Naive B cell (primary cell): ENCODE results near the gene TIPARP. TPM values are rescaled to one million over a fixed set of nuclear protein-coding genes. Genes with fewer than 3 reads are reported as not detected.
"Not testable (repeated sequence)": the region's sequence is repeated elsewhere in the genome, so short reads cannot be mapped to it uniquely, and the experiment has no call there.

Experiments
- ATAC-seq, 2 donors: fragments of 150-1000 bp; cut with Tn5 transposase; 2 replicates each; pipeline ENCODE4 v1.10.0; 2021; ENCODE audit warnings: low read depth in 2 of 2, mild to moderate bottlenecking in 2 of 2, moderate library complexity in 2 of 2
- DNase-seq: peaks from one replicate; pipeline ENCODE4 v3.0.0; 2022
- H3K27ac Mint-ChIP-seq, 6 donors: one replicate each; pipeline ENCODE4 v1.8.0; 2020 to 2022; ENCODE audit warnings: mild to moderate bottlenecking in 6 of 6, mixed read lengths in 6 of 6, moderate library complexity in 5 of 6, inconsistent platforms in 2 of 6
- H3K27me3 Mint-ChIP-seq, 3 donors: one replicate each; pipeline ENCODE4 v1.8.0; 2021 to 2022; ENCODE audit warnings: mixed read lengths in 3 of 3, mild to moderate bottlenecking in 1 of 3
- H3K36me3 Mint-ChIP-seq, 2 donors: one replicate each; pipeline ENCODE4 v1.8.0; 2020 to 2022; ENCODE audit warnings: mixed read lengths in 2 of 2, inconsistent platforms in 1 of 2, mild to moderate bottlenecking in 1 of 2
- H3K4me1 Mint-ChIP-seq, 3 donors: one replicate each; pipeline ENCODE4 v1.8.0; 2020 to 2022; ENCODE audit warnings: mixed read lengths in 3 of 3, inconsistent platforms in 1 of 3, mild to moderate bottlenecking in 1 of 3, moderate library complexity in 1 of 3
- H3K4me3 Mint-ChIP-seq, 8 donors: one replicate each; pipeline ENCODE4 v1.8.0; 2020 to 2022; ENCODE audit warnings: mild to moderate bottlenecking in 8 of 8, mixed read lengths in 8 of 8, moderate library complexity in 8 of 8, inconsistent platforms in 2 of 8
- H3K9me3 Mint-ChIP-seq, 7 donors: one replicate each; pipeline ENCODE4 v1.8.0; 2020 to 2022; ENCODE audit warnings: mixed read lengths in 7 of 7, mild to moderate bottlenecking in 5 of 7, inconsistent platforms in 2 of 7, moderate library complexity in 1 of 7
- polyA plus RNA-seq, 6 donors: library from polyadenylated mRNA; unstranded; fragments of 300-500 nt; fragmentation: Illumina TruSeq; gene quantifications; one replicate each; pipeline ENCODE4 v1.2.3, GENCODE V29; 2021; ENCODE audit warnings: low read depth in 6 of 6

TIPARP gene
- polyA plus RNA-seq, 6 donors from 2014 or later: 9.9 to 19.5 (median 16.0) TPM

DNA sequence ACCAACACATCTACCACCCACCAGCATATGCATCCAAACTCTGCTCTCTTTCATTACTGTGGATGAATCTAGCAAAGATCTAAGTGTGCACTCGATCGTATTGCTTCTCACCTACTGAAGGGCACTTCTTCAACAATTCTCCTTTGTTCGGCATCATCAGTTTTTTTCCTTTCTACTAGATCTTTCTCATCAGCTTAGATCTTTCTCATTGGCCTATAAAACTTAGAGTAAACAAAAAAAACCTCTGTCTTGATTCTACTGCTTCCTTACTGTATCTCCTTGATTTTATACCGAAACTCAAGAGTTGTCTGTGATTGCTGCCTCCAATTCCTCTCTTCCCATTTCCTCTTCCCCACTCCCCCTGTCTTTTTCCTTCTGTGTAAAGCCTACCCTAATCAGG lies 36.1 kb upstream of the TIPARP start:
- peaks cover 0 to 2% (median 0%) of the 10 kb centered on the region in 3 donors for H3K4me1 Mint-ChIP-seq

GRCh38 chr3:156639414-156640023 lies 34.9 kb upstream of the TIPARP start:
- DNase-seq (no peak), ATAC-seq (no peak)
- no peak overlapping the region for H3K4me3 Mint-ChIP-seq
- H3K4me1 Mint-ChIP-seq: peaks cover 5 to 12% (median 6%) of the 10 kb centered on the region in 3 donors
- H3K36me3 Mint-ChIP-seq: no peaks in the 10 kb centered on the region
- no peak overlapping the region for H3K27ac Mint-ChIP-seq
- H3K9me3 Mint-ChIP-seq: no peaks in the 10 kb centered on the region
- no peaks in the 10 kb centered on the region for H3K27me3 Mint-ChIP-seq

More for the DNA sequence above, 36.1 kb upstream of the TIPARP start:
- DNase-seq (no peak), ATAC-seq (no peak)
- H3K9me3 Mint-ChIP-seq: no peaks in the 10 kb centered on the region
- no peaks in the 10 kb centered on the region for H3K27me3 Mint-ChIP-seq
- no peak overlapping the region for H3K4me3 Mint-ChIP-seq
- no peaks in the 10 kb centered on the region for H3K36me3 Mint-ChIP-seq
- no peak overlapping the region for H3K27ac Mint-ChIP-seq

DNA sequence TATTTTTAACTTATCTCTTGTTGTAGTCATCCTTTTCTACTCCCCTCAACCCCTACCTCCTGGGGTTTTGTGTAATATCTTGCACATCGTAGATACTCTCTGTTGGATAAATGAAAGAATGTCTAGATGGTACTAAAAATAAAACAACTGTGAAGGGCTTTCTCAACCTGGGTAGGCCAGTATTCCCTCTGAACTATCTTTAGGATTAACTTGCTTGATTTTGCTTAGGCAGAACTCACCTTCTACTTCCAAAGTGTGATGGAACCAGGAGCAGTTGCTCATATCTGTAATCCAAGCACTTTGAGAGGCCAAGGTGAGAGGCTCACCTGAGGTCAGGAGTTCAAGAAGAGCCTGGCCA lies 32.8 kb upstream of the TIPARP start:
- ATAC-seq (no peak), DNase-seq (no peak)
- no peaks in the 10 kb centered on the region for H3K36me3 Mint-ChIP-seq
- peaks cover 5 to 12% (median 6%) of the 10 kb centered on the region in 3 donors for H3K4me1 Mint-ChIP-seq
- no peak overlapping the region for H3K4me3 Mint-ChIP-seq
- H3K9me3 Mint-ChIP-seq: peaks cover 0 to under 1% (median 0%) of the 10 kb centered on the region in 7 donors
- H3K27ac Mint-ChIP-seq: no peak overlapping the region
- peaks cover 0 to 2% (median 0%) of the 10 kb centered on the region in 3 donors for H3K27me3 Mint-ChIP-seq

DNA sequence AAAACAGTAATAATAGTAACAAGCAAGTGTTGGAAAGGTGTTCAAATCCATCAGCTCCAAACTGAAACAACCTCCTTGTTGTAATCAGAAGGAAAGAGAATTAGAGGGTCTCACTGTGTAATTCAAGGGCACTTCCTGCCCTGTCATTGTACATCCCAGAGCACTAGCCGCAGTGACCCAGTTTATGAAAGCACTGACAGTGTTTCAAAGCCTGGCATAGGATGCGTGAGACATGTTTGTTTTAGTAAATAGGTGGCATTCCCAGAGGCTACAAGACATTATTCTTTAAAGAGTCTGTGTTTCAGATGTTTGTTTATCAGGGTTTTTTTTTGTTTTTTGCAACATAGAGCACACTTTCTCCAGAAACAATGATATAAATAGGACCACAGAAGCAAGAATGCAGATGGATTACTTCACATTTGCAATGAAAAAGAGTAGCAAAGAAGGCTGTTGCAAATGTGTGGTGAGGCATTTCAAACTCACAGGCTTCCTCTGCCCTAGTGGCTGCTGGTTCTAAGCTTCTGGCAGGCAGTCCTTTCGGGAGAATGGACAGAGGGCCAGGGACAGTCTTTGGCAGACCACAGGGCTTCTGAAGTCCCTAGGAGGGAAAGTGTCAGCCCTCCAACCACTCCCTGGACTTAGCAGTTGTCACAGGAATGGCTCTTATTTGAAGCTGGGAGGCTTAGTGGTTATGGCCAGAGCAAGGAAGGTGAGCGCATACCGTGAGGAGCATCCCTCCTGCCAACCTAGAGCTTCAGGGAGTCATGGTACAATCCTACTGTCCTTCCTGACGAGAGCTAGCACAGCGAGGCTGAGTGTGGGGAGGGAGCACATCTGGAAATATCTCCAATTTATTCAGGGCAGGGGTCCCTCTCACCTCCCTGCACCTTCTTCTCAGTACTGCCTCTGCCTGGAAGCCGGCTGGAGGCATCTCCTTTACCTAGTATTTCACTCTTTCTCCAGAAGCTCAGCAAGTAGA lies 31.4 kb upstream of the TIPARP start:
- Mint-ChIP-seq H3K36me3 (no peaks in the 10 kb centered on the region), H3K27me3 (peaks cover 0 to 6% (median 0%) of the 10 kb centered on the region in 3 donors), H3K27ac (peak overlapping the region in 4 of 6 donors; percentile 2 to 87 (median 68)), H3K9me3 (peaks cover 0 to 3% (median 0%) of the 10 kb centered on the region in 7 donors), H3K4me3 (peak overlapping the region in 5 of 8 donors; percentile 57 to 92 (median 75)), H3K4me1 (peaks cover 5 to 12% (median 6%) of the 10 kb centered on the region in 3 donors)
- ATAC-seq (no peak), DNase-seq (no peak)

DNA sequence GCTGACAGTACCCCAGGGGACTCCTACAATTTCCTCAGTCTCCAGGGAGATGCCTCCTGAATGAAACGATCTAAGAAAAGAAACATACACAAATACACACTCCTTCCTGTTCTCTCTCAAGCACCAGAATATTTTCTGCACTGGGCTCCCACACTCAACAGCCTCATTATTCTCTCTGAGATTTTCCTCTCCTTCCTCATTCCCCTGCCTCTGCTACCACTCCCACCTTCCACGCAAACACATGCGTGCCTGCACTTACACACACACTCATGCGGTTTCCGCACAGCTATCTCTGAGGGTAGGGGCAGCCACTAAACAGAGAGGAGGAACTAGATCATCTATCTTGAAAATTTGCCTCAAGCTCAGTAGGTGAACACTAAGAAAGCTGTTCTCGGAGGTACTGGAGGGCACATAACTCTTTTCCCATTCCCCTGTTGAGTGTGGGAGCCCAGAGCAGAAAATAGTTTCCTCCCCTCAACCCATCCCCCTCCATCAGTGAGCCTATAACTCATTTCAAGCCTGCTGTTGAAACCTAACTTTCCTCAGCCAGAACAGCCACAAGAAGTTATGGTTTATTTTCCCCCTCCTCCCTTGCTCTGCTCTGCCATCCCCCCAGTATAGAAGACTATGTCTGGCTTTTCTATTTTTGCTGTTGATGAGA lies 30.5 kb upstream of the TIPARP start:
- DNase-seq (peak; percentile 53), ATAC-seq (peak; percentile 99)
- peaks cover 0 to 3% (median 0%) of the 10 kb centered on the region in 7 donors for H3K9me3 Mint-ChIP-seq
- H3K4me3 Mint-ChIP-seq: peak overlapping the region; percentile 1 to 92 (median 64)
- H3K36me3 Mint-ChIP-seq: no peaks in the 10 kb centered on the region
- H3K27ac Mint-ChIP-seq: peak overlapping the region in 5 of 6 donors; percentile 2 to 87 (median 64)
- peaks cover 5 to 12% (median 6%) of the 10 kb centered on the region in 3 donors for H3K4me1 Mint-ChIP-seq
- peaks cover 0 to 6% (median 0%) of the 10 kb centered on the region in 3 donors for H3K27me3 Mint-ChIP-seq

DNA sequence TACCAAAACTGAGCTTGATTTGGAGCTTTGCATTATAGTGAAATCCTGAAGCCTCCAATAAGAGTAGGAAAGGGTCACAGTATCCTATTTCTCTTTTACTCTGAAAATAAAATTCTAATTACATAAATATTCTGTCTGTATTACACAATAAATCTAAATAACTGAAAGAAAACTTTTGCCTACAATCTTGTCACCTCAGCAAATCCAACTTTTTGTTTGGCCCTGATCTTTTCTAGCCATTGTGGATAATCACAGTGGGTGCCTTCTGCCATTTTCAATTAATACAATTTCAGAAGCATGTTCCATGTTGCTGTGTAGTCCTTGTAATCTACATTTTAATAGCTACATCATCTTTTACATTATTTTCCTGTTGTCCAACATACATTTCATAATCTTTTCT lies 29.4 kb upstream of the TIPARP start:
- Mint-ChIP-seq H3K27ac (no peak overlapping the region), H3K4me3 (no peak overlapping the region), H3K27me3 (peaks cover 0 to 6% (median 0%) of the 10 kb centered on the region in 3 donors), H3K36me3 (no peaks in the 10 kb centered on the region), H3K9me3 (peaks cover 0 to 3% (median 0%) of the 10 kb centered on the region in 7 donors), H3K4me1 (peaks cover 9 to 12% (median 12%) of the 10 kb centered on the region in 3 donors)
- no peak for ATAC-seq
- no peak for DNase-seq

DNA sequence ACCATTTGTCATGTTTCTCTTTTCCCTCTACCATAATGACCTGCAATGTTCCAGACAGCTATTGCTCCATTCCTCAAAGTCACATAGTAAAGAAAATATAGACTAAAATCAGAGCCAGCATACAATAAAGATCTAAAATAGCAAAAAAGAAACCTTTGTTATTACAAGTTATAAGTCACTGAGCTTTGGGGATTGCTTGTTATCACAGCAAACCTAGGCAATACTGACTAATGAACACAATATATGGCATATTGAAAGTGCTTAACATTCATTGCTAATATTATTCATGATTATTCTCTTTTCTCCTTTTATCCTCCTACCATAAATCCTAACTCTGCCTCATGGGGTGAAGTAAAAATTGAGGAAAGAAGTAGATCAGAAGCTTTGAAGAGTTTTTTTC lies 27.4 kb upstream of the TIPARP start:
- ATAC-seq (no peak), DNase-seq (no peak)
- H3K27me3 Mint-ChIP-seq: peaks cover 0 to 6% (median 0%) of the 10 kb centered on the region in 3 donors
- peaks cover 9 to 13% (median 12%) of the 10 kb centered on the region in 3 donors for H3K4me1 Mint-ChIP-seq
- peaks cover 0 to 3% (median 0%) of the 10 kb centered on the region in 7 donors for H3K9me3 Mint-ChIP-seq
- H3K36me3 Mint-ChIP-seq: no peaks in the 10 kb centered on the region
- no peak overlapping the region for H3K27ac Mint-ChIP-seq
- H3K4me3 Mint-ChIP-seq: no peak overlapping the region

- H3K4me3 Mint-ChIP-seq: no peak overlapping the region
- ATAC-seq (no peak), DNase-seq (no peak)
- peaks cover 0 to 6% (median 0%) of the 10 kb centered on the region in 3 donors for H3K27me3 Mint-ChIP-seq
- H3K9me3 Mint-ChIP-seq: peaks cover 0 to 3% (median 0%) of the 10 kb centered on the region in 7 donors
- peaks cover 9 to 13% (median 12%) of the 10 kb centered on the region in 3 donors for H3K4me1 Mint-ChIP-seq
- no peak overlapping the region for H3K27ac Mint-ChIP-seq
- H3K36me3 Mint-ChIP-seq: no peaks in the 10 kb centered on the region
Observed at GRCh38 chr3:156648086-156648485, 26.3 kb upstream of the TIPARP start.

DNA sequence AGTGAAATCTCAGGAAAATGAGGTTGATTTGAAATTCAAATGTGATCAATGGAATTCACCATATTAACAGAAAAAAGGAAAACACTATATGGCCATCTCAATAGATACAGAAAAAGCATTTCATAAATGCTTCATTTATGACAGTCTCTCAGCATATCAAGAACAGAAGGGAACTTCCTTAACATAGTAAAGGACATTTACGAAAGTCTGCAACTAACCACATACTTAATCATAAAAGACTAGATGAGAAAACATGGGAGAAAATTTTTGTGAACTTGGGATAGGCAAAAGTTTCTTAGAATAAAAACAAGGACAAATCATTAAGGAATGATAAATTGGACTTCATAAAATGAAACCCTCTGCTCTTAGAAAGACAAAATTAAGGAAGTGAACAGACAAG lies 24.7 kb upstream of the TIPARP start:
- H3K9me3 Mint-ChIP-seq: peaks cover 0 to 3% (median 0%) of the 10 kb centered on the region in 7 donors
- H3K36me3 Mint-ChIP-seq: no peaks in the 10 kb centered on the region
- no peak for DNase-seq
- no peak for ATAC-seq
- peaks cover 0 to 6% (median 0%) of the 10 kb centered on the region in 3 donors for H3K27me3 Mint-ChIP-seq
- H3K4me3 Mint-ChIP-seq: no peak overlapping the region
- H3K27ac Mint-ChIP-seq: no peak overlapping the region
- H3K4me1 Mint-ChIP-seq: peaks cover 0 to 6% (median 4%) of the 10 kb centered on the region in 3 donors

- not testable (repeated sequence) for H3K27ac Mint-ChIP-seq, H3K36me3 Mint-ChIP-seq, H3K9me3 Mint-ChIP-seq, H3K4me1 Mint-ChIP-seq, H3K4me3 Mint-ChIP-seq, ATAC-seq, H3K27me3 Mint-ChIP-seq, DNase-seq
Observed at GRCh38 chr3:156652661-156653060, 21.7 kb upstream of the TIPARP start.

DNA sequence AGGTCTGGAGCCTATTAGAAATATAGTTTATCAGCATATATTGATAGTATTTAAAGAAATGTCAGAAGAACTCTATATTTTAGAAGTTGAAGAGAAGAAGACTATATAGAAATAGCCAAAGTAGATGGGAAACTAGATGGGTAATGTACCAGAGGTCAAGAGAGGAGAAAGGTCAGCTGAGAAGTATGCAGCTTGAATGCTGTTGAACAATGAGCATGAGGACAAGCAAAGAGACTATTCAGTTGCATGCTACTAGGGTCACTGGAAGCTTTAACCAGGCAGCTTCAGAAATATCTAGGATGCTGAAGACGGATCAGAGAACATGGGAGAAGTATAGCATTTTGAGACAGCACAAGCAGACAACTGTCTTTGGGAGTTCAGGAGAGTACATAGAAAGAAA lies 19.6 kb upstream of the TIPARP start:
- Mint-ChIP-seq H3K4me3 (no peak overlapping the region), H3K4me1 (peaks cover 0 to 14% (median 2%) of the 10 kb centered on the region in 3 donors), H3K36me3 (no peaks in the 10 kb centered on the region), H3K9me3 (no peaks in the 10 kb centered on the region), H3K27ac (no peak overlapping the region), H3K27me3 (no peaks in the 10 kb centered on the region)
- ATAC-seq: no peak
- DNase-seq: no peak

DNA sequence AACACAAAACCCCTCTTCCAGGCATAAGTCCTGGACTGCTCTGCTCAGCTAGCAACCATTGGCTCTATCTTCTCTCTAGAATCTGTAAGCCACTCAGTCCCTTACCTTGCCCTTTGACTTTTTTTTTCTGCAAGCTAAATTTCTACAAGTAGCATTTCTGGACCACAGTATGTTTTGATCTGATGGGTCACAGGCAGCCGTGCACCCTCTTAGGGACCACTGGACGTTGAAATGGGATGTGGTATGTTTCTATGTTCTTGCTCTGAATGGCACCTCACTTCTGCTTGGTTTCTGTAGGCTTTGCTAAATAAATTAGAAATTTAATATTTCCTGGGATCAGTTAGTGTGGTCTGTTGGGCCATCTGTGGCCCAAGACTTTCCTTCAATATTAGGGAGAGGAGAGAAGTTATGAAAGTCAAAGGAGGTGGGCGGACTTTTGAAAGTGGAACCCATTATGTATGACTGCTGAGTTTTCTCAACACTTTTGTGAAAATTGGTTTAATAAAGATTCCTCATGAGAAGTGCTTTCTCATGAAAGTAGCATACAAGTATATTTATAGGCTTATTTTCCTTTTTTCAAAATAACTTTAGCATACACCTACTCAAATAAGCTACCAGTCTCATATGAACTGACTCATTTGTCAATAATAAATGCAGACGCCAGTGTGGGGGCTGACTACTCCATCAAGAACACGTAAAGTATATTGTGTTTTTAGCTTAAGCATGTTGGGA lies 18.4 kb upstream of the TIPARP start:
- no peaks in the 10 kb centered on the region for H3K27me3 Mint-ChIP-seq
- H3K4me1 Mint-ChIP-seq: peaks cover 2 to 14% (median 5%) of the 10 kb centered on the region in 3 donors
- H3K9me3 Mint-ChIP-seq: no peaks in the 10 kb centered on the region
- DNase-seq: no peak
- ATAC-seq: no peak
- H3K4me3 Mint-ChIP-seq: no peak overlapping the region
- no peaks in the 10 kb centered on the region for H3K36me3 Mint-ChIP-seq
- peak overlapping the region in 1 of 6 donors; percentile 50 for H3K27ac Mint-ChIP-seq

DNA sequence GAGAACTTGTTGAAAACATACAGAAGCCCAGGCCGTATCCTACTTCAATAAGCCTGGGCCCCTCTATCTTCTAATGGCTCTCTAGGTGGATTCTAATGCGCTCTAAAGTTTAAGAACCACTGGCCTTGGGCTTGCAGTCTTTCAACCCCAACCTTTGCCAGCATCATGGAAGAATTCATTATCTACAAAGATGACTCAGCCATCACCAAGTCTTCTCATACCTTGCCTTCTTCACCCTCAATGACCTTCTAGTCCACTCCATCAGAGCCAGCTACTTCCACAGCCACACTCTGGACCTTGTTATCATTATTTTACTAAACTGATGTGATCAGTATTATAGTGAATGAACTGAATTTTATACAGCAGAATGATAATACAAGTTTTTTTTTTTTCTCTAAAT lies 16.9 kb upstream of the TIPARP start:
- Mint-ChIP-seq H3K27ac (peak overlapping the region in 3 of 6 donors; percentile 18 to 47 (median 38)), H3K9me3 (no peaks in the 10 kb centered on the region), H3K4me3 (no peak overlapping the region), H3K4me1 (peaks cover 8 to 19% (median 19%) of the 10 kb centered on the region in 3 donors), H3K27me3 (no peaks in the 10 kb centered on the region), H3K36me3 (no peaks in the 10 kb centered on the region)
- DNase-seq (no peak), ATAC-seq (no peak)
